Fibroblast of mammary gland (primary cell): ENCODE measurements around the gene GRIK4.

ENCODE experiments used
- DNase-seq: peaks from one replicate; pipeline ENCODE4 v3.0.0-alpha.2; 2010; ENCODE audit warnings: low read depth
- H3K4me3 ChIP-seq: 2 replicates; pipeline ENCODE4 v1.5.1; 2011; ENCODE audit warnings: low read depth, mild to moderate bottlenecking, low read length, moderate library complexity; ENCODE audit not compliant: control insufficient read depth
- TF ChIP-seq, protein P1 (sequence below): conservative IDR thresholded peaks from 2 replicates; pipeline ENCODE4 v1.5.1; 2011; ENCODE audit warnings: low read depth, low read length, inconsistent platforms; ENCODE audit not compliant: control insufficient read depth, insufficient read depth

The GRIK4 gene

DNA sequence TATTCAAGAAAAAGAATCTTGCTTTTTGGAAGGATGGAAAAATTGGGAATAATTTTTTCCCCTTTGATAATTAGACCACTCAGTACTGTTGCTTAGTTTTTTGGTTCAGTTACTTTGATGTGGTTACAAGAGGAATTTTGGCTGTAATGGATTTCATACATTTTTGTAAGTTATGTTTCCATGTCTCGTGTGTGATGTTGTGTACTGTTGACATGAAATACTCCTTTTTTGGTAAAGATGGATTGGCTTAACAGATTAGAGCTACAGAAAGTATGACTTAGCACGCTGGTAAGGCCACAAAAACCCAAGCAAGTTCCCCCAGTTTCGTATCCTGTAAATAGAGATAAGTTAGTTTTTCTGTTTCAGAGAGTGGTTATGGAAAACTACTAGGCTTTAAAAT, 524.2 kb downstream of the GRIK4 start:
- TF ChIP-seq, protein P1, sequence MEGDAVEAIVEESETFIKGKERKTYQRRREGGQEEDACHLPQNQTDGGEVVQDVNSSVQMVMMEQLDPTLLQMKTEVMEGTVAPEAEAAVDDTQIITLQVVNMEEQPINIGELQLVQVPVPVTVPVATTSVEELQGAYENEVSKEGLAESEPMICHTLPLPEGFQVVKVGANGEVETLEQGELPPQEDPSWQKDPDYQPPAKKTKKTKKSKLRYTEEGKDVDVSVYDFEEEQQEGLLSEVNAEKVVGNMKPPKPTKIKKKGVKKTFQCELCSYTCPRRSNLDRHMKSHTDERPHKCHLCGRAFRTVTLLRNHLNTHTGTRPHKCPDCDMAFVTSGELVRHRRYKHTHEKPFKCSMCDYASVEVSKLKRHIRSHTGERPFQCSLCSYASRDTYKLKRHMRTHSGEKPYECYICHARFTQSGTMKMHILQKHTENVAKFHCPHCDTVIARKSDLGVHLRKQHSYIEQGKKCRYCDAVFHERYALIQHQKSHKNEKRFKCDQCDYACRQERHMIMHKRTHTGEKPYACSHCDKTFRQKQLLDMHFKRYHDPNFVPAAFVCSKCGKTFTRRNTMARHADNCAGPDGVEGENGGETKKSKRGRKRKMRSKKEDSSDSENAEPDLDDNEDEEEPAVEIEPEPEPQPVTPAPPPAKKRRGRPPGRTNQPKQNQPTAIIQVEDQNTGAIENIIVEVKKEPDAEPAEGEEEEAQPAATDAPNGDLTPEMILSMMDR = no peak
- DNase-seq = no peak
- no peak overlapping the region for H3K4me3 ChIP-seq

DNA sequence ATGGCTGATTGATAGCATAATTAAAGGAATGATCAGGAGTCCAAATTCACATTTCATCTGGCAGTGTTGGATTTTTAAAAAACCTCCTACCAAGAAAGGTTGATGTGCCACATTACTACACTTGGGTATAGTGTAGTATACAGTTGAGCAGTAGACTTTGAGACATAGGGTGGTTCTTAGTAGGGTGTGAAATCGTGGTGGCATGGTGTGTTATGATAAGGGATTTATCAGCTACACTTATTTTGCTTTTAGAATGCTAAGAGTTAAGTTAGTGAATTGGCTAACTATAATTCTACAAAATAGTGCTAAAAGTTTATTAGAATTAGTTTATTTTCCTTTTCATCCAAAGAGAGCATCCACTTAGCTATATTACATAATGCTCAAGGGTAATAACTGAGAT, 525.5 kb downstream of the GRIK4 start:
- no peak for DNase-seq
- TF ChIP-seq, protein P1 = no peak
- no peak overlapping the region for H3K4me3 ChIP-seq
